ENCODE measurements around the gene MYO16.

Gene MYO16

GRCh38 chr13:109154546-109154945 lies 525.1 kb downstream of the MYO16 start:
- Histone ChIP-seq H3K9me3 (ENCODE audit: control insufficient read depth, insufficient read depth, low read depth, low read length) (no peaks in the 10 kb centered on the region), H3K4me3 (ENCODE audit: low read depth, low read length) (no peak overlapping the region), H3K27ac (ENCODE audit: extremely low read depth, low read depth, low read length) (no peak overlapping the region), H3K36me3 (ENCODE audit: control insufficient read depth in 2 of 2, insufficient read depth in 1 of 2, low read length in 2 of 2) (no peaks in the 10 kb centered on the region), H3K4me1 (ENCODE audit: control insufficient read depth, insufficient read depth, low read length) (no peaks in the 10 kb centered on the region)
- ChIA-PET CTCF (interaction anchor here (1.2 kb wide), 1 partner anchor 9 kb away, joined by 3 read pairs; no protein-coding TSS in a partner anchor), POLR2A (interaction anchor here (0.6 kb wide), 1 partner anchor 164 kb away, joined by 4 read pairs; no protein-coding TSS in a partner anchor)
- no peak for TF ChIP-seq ZNF248 (tag by site-specific recombination; IDR thresholded peaks at IDR 0.05)
- TF ChIP-seq ZNF514 (tag by site-specific recombination; IDR thresholded peaks at IDR 0.05), result no peak
- no peak for TF ChIP-seq RBAK (tag by site-specific recombination; IDR thresholded peaks at IDR 0.05)

- ChIA-PET POLR2A (interaction anchor here (0.6 kb wide), 1 partner anchor 164 kb away, joined by 4 read pairs; no protein-coding TSS in a partner anchor), CTCF (interaction anchor here (0.6 to 1.2 kb wide), 2 partner anchors 9 to 491 kb away, joined by 3 to 4 read pairs; no protein-coding TSS in a partner anchor)
- H3K9me3 ChIP-seq (ENCODE audit: control insufficient read depth, insufficient read depth, low read depth, low read length), result no peaks in the 10 kb centered on the region
- H3K4me3 ChIP-seq (ENCODE audit: low read depth, low read length), result no peak overlapping the region
- TF ChIP-seq GLI4 (tag by site-specific recombination; IDR thresholded peaks at IDR 0.05) (no peak), ZNF37A (tag by site-specific recombination; IDR thresholded peaks at IDR 0.05) (no peak), REST (tag by site-specific recombination; IDR thresholded peaks at IDR 0.05) (no peak), ZBTB11 (tag by site-specific recombination; conservative IDR thresholded peaks at IDR 0.05; ENCODE audit: low read depth) (no peak), ZNF600 (tag by site-specific recombination; IDR thresholded peaks at IDR 0.05) (no peak), OVOL3 (tag by site-specific recombination; IDR thresholded peaks at IDR 0.05) (no peak), ZBTB8A (tag by site-specific recombination; IDR thresholded peaks at IDR 0.05) (no peak)
- TF ChIP-seq, protein P1, sequence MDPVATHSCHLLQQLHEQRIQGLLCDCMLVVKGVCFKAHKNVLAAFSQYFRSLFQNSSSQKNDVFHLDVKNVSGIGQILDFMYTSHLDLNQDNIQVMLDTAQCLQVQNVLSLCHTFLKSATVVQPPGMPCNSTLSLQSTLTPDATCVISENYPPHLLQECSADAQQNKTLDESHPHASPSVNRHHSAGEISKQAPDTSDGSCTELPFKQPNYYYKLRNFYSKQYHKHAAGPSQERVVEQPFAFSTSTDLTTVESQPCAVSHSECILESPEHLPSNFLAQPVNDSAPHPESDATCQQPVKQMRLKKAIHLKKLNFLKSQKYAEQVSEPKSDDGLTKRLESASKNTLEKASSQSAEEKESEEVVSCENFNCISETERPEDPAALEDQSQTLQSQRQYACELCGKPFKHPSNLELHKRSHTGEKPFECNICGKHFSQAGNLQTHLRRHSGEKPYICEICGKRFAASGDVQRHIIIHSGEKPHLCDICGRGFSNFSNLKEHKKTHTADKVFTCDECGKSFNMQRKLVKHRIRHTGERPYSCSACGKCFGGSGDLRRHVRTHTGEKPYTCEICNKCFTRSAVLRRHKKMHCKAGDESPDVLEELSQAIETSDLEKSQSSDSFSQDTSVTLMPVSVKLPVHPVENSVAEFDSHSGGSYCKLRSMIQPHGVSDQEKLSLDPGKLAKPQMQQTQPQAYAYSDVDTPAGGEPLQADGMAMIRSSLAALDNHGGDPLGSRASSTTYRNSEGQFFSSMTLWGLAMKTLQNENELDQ (tag by site-specific recombination; IDR thresholded peaks at IDR 0.05; ENCODE audit: low read depth), result no peak
- TF ChIP-seq, protein P2, sequence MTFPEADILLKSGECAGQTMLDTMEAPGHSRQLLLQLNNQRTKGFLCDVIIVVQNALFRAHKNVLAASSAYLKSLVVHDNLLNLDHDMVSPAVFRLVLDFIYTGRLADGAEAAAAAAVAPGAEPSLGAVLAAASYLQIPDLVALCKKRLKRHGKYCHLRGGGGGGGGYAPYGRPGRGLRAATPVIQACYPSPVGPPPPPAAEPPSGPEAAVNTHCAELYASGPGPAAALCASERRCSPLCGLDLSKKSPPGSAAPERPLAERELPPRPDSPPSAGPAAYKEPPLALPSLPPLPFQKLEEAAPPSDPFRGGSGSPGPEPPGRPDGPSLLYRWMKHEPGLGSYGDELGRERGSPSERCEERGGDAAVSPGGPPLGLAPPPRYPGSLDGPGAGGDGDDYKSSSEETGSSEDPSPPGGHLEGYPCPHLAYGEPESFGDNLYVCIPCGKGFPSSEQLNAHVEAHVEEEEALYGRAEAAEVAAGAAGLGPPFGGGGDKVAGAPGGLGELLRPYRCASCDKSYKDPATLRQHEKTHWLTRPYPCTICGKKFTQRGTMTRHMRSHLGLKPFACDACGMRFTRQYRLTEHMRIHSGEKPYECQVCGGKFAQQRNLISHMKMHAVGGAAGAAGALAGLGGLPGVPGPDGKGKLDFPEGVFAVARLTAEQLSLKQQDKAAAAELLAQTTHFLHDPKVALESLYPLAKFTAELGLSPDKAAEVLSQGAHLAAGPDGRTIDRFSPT (tag by site-specific recombination; IDR thresholded peaks at IDR 0.05), result no peak
- TF ChIP-seq, protein P3, sequence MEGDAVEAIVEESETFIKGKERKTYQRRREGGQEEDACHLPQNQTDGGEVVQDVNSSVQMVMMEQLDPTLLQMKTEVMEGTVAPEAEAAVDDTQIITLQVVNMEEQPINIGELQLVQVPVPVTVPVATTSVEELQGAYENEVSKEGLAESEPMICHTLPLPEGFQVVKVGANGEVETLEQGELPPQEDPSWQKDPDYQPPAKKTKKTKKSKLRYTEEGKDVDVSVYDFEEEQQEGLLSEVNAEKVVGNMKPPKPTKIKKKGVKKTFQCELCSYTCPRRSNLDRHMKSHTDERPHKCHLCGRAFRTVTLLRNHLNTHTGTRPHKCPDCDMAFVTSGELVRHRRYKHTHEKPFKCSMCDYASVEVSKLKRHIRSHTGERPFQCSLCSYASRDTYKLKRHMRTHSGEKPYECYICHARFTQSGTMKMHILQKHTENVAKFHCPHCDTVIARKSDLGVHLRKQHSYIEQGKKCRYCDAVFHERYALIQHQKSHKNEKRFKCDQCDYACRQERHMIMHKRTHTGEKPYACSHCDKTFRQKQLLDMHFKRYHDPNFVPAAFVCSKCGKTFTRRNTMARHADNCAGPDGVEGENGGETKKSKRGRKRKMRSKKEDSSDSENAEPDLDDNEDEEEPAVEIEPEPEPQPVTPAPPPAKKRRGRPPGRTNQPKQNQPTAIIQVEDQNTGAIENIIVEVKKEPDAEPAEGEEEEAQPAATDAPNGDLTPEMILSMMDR (tag by site-specific recombination; IDR thresholded peaks at IDR 0.05), result no peak
- no peaks in the 10 kb centered on the region for H3K36me3 ChIP-seq (ENCODE audit: control insufficient read depth in 2 of 2, insufficient read depth in 1 of 2, low read length in 2 of 2)
- H3K27ac ChIP-seq (ENCODE audit: extremely low read depth, low read depth, low read length), result no peak overlapping the region
- H3K4me1 ChIP-seq (ENCODE audit: control insufficient read depth, insufficient read depth, low read length), result no peaks in the 10 kb centered on the region
Measured at GRCh38 chr13:109154966-109155761, 525.8 kb downstream of the MYO16 start.

Data from HEK293 (cell line).